Kidney (tissue), 14 donors: ENCODE measurements around the gene PDLIM7. TPM values are rescaled to one million over a fixed set of nuclear protein-coding genes. Genes with fewer than 3 reads are reported as not detected.
A peak's percentile ranks its signal among the peaks of the same experiment; 100 is the strongest.

Experiments
- DNase-seq, 5 donors: peaks; one replicate each; pipeline ENCODE4 v3.0.0-alpha.2; 2013 to 2020
- FAIRE-seq: peaks from 2 replicates; lab custom pipeline; 2012; peaks lifted over from hg19 to GRCh38; lab: Jason Lieb, UNC
- H3K27ac ChIP-seq, 2 donors: one replicate each; pipeline ENCODE4 v1.7.0; 2013; ENCODE audit warnings: low read depth in 2 of 2, low read length in 2 of 2, inconsistent platforms in 1 of 2
- H3K27me3 ChIP-seq: one replicate; pipeline ENCODE4 v1.7.1; 2013; ENCODE audit warnings: low read length, inconsistent platforms; ENCODE audit not compliant: control insufficient read depth, insufficient read depth
- H3K36me3 ChIP-seq, 3 donors: one replicate each; pipeline versions ENCODE4 v1.7.0 to v1.7.1; 2013; ENCODE audit warnings: low read length in 3 of 3, control low read depth in 1 of 3, inconsistent platforms in 1 of 3; ENCODE audit not compliant: insufficient read depth in 3 of 3, control insufficient read depth in 2 of 3
- H3K4me1 ChIP-seq, 3 donors: one replicate each; pipeline versions ENCODE4 v1.7.0 to v1.7.1; 2013; ENCODE audit warnings: low read length in 3 of 3, inconsistent platforms in 1 of 3, low read depth in 1 of 3; ENCODE audit not compliant: control insufficient read depth in 2 of 3, insufficient read depth in 2 of 3
- H3K4me3 ChIP-seq, 3 donors: one replicate each; pipeline versions ENCODE4 v1.7.0 to v1.8.1; 2013; ENCODE audit warnings: low read length in 3 of 3, control low read depth in 1 of 3, inconsistent platforms in 1 of 3
- H3K9ac ChIP-seq, 3 donors: one replicate each; pipeline versions ENCODE4 v1.7.0 to v1.7.1; 2013; ENCODE audit warnings: low read length in 3 of 3, control low read depth in 1 of 3, inconsistent platforms in 1 of 3
- H3K9me3 ChIP-seq, 3 donors: one replicate each; pipeline versions ENCODE4 v1.7.0 to v1.7.1; 2013; ENCODE audit warnings: low read length in 3 of 3, control low read depth in 1 of 3, inconsistent platforms in 1 of 3; ENCODE audit not compliant: control insufficient read depth in 2 of 3, insufficient read depth in 1 of 3
- CTCF ChIP-seq: IDR thresholded peaks from 3 replicates; pipeline ENCODE4 v1.5.1; 2012; ENCODE audit warnings: mild to moderate bottlenecking, moderate library complexity, borderline replicate concordance; ENCODE audit not compliant: insufficient read depth; ENCODE audit errors: extremely low read depth
- intact Hi-C: fragments of 100-400 bp; cut with DNase I; formaldehyde crosslinking; loops from one replicate; pipeline ENCODE4 v1.11.1; 2022
- polyA plus RNA-seq: library from polyadenylated mRNA; stranded (reverse); fragments of 350-450 nt; fragmentation: Illumina TruSeq; extraction: RNeasy Lipid Tissue Mini Kit (QIAGEN cat#74804); gene quantifications from one replicate; pipeline ENCODE4 v1.2.3, GENCODE V29; 2014; ENCODE audit warnings: low read depth, low replicate concordance; ENCODE audit not compliant: insufficient read depth
- total RNA-seq: library from RNA; stranded (reverse); fragmentation: NEBNext Ultra II Directional; extraction: Animal tissue kit (Norgen Biotek cat#: 25700); gene quantifications from one replicate; pipeline ENCODE4 v1.2.1, GENCODE V29; 2021
- donor health status: control.
- donor health status: control.
- donor health status: control.
- donor health status: control.
- donor health status: control.
- donor health status: DM: yes; HTN: yes; CAD: no.
- donor health status: Normal renal cell carcinoma (clear cell type).

The PDLIM7 gene
- total and polyA plus RNA-seq, 2 donors from 2014 or later, result 46.4 to 89.7 TPM

- no peak for FAIRE-seq
- peaks cover 0 to 11% (median 6%) of the 10 kb centered on the region in 3 donors for H3K4me1 ChIP-seq
- intact Hi-C loops, result no loop called here
These were observed 52.1 kb downstream of the PDLIM7 start for GRCh38 chr5:177445052-177445916.

GRCh38 chr5:177444106-177445051 lies 53.0 kb downstream of the PDLIM7 start:
- intact Hi-C loops, result no loop called here
- H3K4me1 ChIP-seq, result peaks cover 0 to 11% (median 6%) of the 10 kb centered on the region in 3 donors
- H3K27ac ChIP-seq, result no peak overlapping the region
- DNase-seq (peak in 1 of 5 donors; percentile 48), FAIRE-seq (no peak)
- no peaks in the 10 kb centered on the region for H3K36me3 ChIP-seq
- TF ChIP-seq CTCF, result no peak
- H3K9me3 ChIP-seq, result no peaks in the 10 kb centered on the region
- no peaks in the 10 kb centered on the region for H3K27me3 ChIP-seq
- no peak overlapping the region for H3K9ac ChIP-seq
- H3K4me3 ChIP-seq, result no peak overlapping the region

More at GRCh38 chr5:177445052-177445916, 52.1 kb downstream of the PDLIM7 start:
- Histone ChIP-seq H3K9ac (no peak overlapping the region), H3K27ac (no peak overlapping the region), H3K36me3 (no peaks in the 10 kb centered on the region), H3K4me3 (no peak overlapping the region), H3K27me3 (no peaks in the 10 kb centered on the region), H3K9me3 (no peaks in the 10 kb centered on the region)
- no peak for DNase-seq
- no peak for TF ChIP-seq CTCF

GRCh38 chr5:177443144-177443983 lies 54.0 kb downstream of the PDLIM7 start:
- no peak for TF ChIP-seq CTCF
- Histone ChIP-seq H3K27me3 (no peaks in the 10 kb centered on the region), H3K36me3 (no peaks in the 10 kb centered on the region), H3K4me1 (peaks cover 0 to 11% (median 6%) of the 10 kb centered on the region in 3 donors), H3K4me3 (no peak overlapping the region), H3K9me3 (no peaks in the 10 kb centered on the region), H3K9ac (no peak overlapping the region), H3K27ac (no peak overlapping the region)
- FAIRE-seq (no peak), DNase-seq (peak in 1 of 5 donors; percentile 48)
- intact Hi-C loops, result no loop called here
